ENCODE measurements around the gene PPM1F. TPM values are rescaled to one million over a fixed set of nuclear protein-coding genes. Genes with fewer than 3 reads are reported as not detected.
A peak's percentile ranks its signal among the peaks of the same experiment; 100 is the strongest.
"Not testable (repeated sequence)": the region's sequence is repeated elsewhere in the genome, so short reads cannot be mapped to it uniquely, and the experiment has no call there.

PPM1F gene
- total and polyA plus RNA-seq, 5 donors, result 17.5 to 25.5 (median 20.7) TPM

DNA sequence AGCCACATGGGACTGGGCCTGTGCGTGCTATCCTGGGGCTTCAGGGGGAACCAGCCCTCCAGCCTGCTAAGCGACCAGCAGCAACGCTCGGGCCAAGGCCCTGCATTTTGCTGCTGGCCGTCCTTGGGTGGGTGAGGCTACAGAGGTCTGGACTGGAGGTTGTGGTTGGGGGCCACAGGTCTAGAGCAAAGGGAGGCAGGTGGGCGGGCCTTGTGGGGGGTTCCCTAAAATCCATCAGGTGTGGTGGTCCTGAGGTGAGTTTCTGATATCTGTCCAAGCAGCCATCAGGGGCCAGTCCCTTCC lies 34.7 kb downstream of the PPM1F start:
- ATAC-seq, result no peak
- intact Hi-C loops (cut with DNase I), result no loop called here
- 85% methylated on average over 6 of the region's 6 CpGs for WGBS

GRCh38 chr22:21917181-21917958 lies 35.3 kb downstream of the PPM1F start:
- ATAC-seq (peak; percentile 20 to 59), DNase-seq (peak in 1 of 3 donors; percentile 66)
- 49% methylated on average over 17 of the region's 17 CpGs for WGBS
- Histone ChIP-seq H3K27me3 (ENCODE audit: control insufficient read depth, insufficient read depth) (no peaks in the 10 kb centered on the region), H3K4me3 (ENCODE audit: low read length) (no peak overlapping the region), H3K27ac (ENCODE audit: low read length) (no peak overlapping the region), H3K4me1 (ENCODE audit: control insufficient read depth, insufficient read depth, low read length) (no peaks in the 10 kb centered on the region), H3K9me3 (ENCODE audit: control insufficient read depth, low read length) (no peaks in the 10 kb centered on the region)
- intact Hi-C loops (cut with DNase I), result no loop called here

More for the DNA sequence above, 34.7 kb downstream of the PPM1F start:
- no peak for DNase-seq
- no peak overlapping the region for H3K4me3 ChIP-seq (ENCODE audit: low read length)
- H3K9me3 ChIP-seq (ENCODE audit: control insufficient read depth, low read length), result no peaks in the 10 kb centered on the region
- no peaks in the 10 kb centered on the region for H3K27me3 ChIP-seq (ENCODE audit: control insufficient read depth, insufficient read depth)
- no peak overlapping the region for H3K27ac ChIP-seq (ENCODE audit: low read length)
- no peaks in the 10 kb centered on the region for H3K4me1 ChIP-seq (ENCODE audit: control insufficient read depth, insufficient read depth, low read length)

DNA sequence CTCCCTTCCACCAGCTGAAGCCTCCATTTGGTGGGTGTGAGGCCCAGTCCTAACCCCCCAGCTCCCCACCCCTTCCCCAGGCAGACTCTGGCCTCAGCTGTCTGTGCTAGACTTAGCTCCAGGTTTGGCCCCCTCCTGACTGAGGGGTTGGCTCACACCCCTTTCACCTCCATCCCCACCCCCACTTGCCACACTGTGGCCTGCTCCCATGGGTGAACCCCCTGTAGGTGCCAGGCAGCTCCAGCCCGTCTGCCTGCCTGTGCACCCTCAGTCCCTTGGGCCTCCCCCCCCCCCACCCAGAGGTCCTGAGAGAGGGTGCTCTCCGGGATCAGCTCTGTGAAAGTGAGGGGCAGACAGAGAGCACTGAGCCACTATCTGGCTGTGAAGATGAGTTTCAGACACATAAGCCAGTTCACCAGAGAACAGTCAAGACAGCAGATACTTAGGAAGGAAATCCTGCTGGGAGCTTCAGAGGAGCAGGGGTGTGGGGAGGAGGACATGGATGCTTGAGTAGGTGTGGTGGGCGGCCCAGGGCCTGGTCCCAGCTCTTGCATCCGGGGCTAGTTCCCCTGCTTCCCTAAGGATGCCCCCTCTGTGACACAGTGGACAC lies 36.2 kb downstream of the PPM1F start:
- WGBS, result 73% methylated on average over 4 of the region's 4 CpGs
- no peaks in the 10 kb centered on the region for H3K4me1 ChIP-seq (ENCODE audit: control insufficient read depth, insufficient read depth, low read length)
- DNase-seq (no peak), ATAC-seq (no peak)
- no peak overlapping the region for H3K4me3 ChIP-seq (ENCODE audit: low read length)
- intact Hi-C loops (cut with DNase I), result no loop called here
- no peaks in the 10 kb centered on the region for H3K27me3 ChIP-seq (ENCODE audit: control insufficient read depth, insufficient read depth)
- no peak overlapping the region for H3K27ac ChIP-seq (ENCODE audit: low read length)
- no peaks in the 10 kb centered on the region for H3K9me3 ChIP-seq (ENCODE audit: control insufficient read depth, low read length)

GRCh38 chr22:21915624-21916308 lies 36.9 kb downstream of the PPM1F start:
- intact Hi-C loops (cut with DNase I), result no loop called here
- ATAC-seq, result peak in 1 of 2 donors; percentile 6
- Histone ChIP-seq H3K4me1 (ENCODE audit: control insufficient read depth, insufficient read depth, low read length) (no peaks in the 10 kb centered on the region), H3K27ac (ENCODE audit: low read length) (no peak overlapping the region), H3K27me3 (ENCODE audit: control insufficient read depth, insufficient read depth) (no peaks in the 10 kb centered on the region), H3K9me3 (ENCODE audit: control insufficient read depth, low read length) (no peaks in the 10 kb centered on the region), H3K4me3 (ENCODE audit: low read length) (no peak overlapping the region)
- no peak for DNase-seq
- WGBS, result 92% methylated on average over 4 of the region's 4 CpGs

DNA sequence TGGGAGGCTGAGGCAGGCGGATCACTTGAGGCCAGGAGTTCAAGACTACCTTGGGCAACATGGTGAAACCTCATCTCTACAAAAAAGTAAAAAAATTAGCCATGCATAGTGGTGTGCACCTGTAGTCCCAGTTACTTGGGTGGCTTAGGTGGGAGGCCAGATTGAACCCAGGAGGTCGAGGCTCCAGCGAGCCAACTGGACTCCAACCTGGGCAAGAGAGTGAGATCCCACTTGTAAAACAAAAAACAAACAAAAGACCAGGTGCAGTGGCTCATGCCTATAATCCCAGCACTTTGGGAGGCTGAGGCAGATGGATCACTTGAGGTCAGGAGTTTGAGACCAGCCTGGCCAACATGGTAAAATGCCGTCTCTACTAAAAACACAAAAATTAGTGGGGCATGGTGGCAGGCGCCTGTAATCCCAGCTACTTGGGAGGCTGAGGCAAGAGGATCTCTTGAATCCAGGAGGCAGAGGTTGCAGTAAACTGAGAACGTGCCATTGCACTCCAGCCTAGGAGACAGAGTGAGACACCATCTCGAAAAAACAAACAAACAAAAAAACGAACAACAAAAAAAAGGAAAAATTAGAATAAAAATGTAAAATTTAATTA lies 38.5 kb downstream of the PPM1F start:
- intact Hi-C loops (cut with DNase I); H3K27ac ChIP-seq (ENCODE audit: low read length); DNase-seq; H3K4me3 ChIP-seq (ENCODE audit: low read length); H3K27me3 ChIP-seq (ENCODE audit: control insufficient read depth, insufficient read depth); ATAC-seq; H3K9me3 ChIP-seq (ENCODE audit: control insufficient read depth, low read length); H3K4me1 ChIP-seq (ENCODE audit: control insufficient read depth, insufficient read depth, low read length): not testable (repeated sequence)
- 98% methylated on average over 8 of the region's 8 CpGs for WGBS

DNA sequence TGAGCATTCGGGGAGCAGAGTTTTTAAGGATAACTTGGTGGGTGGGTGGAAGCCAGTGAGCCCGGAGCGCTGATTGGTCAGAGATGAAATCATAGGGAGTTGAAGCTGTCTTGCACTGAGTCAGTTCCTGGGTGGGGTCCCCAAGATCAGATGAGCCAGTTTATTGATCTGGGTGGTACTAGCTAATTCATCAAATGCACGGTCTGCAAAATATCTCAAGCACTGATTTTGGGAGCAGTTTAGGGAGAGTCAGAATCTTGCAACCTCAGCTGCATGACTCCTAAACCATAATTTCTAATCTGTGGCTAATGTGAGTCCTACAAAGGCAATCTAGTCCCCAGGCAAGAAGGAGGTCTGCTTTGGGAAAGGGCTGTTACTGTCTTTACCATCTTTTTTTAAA lies 42.3 kb downstream of the PPM1F start:
- H3K27me3 ChIP-seq (ENCODE audit: control insufficient read depth, insufficient read depth); H3K27ac ChIP-seq (ENCODE audit: low read length); H3K4me1 ChIP-seq (ENCODE audit: control insufficient read depth, insufficient read depth, low read length); H3K4me3 ChIP-seq (ENCODE audit: low read length); ATAC-seq; intact Hi-C loops (cut with DNase I); H3K9me3 ChIP-seq (ENCODE audit: control insufficient read depth, low read length): not testable (repeated sequence)
- DNase-seq, result peak in 1 of 3 donors; percentile 16
- 91% methylated on average over 4 of the region's 4 CpGs for WGBS

DNA sequence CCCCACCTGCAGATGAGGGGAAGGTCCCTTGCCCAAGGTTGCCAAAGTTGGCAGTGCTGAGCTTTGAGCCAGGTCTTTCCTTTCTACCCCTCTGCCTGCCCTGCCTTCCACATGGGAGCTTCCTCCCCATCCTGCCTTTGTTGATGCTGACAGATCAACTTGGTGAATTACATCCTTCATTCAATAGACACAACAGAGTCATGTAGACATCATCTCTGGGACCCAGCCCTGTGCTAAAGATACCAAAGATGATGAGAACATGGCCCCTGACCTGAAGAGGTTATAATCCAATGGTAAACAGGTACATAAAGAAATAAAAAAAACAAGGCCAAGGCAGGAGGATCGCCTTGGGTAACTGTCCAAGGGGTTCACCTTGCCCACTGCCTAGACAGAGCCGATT lies 42.8 kb downstream of the PPM1F start:
- H3K9me3 ChIP-seq (ENCODE audit: control insufficient read depth, low read length), result no peaks in the 10 kb centered on the region
- H3K27me3 ChIP-seq (ENCODE audit: control insufficient read depth, insufficient read depth), result no peaks in the 10 kb centered on the region
- no peak overlapping the region for H3K27ac ChIP-seq (ENCODE audit: low read length)
- WGBS, result 97% methylated on average over 2 of the region's 2 CpGs
- ATAC-seq (no peak), DNase-seq (no peak)
- intact Hi-C loops (cut with DNase I), result no loop called here
- H3K4me3 ChIP-seq (ENCODE audit: low read length), result no peak overlapping the region
- no peaks in the 10 kb centered on the region for H3K4me1 ChIP-seq (ENCODE audit: control insufficient read depth, insufficient read depth, low read length)

- intact Hi-C loops (cut with DNase I), result no loop called here
- WGBS, result 89% methylated on average over 7 of the region's 7 CpGs
- no peak for DNase-seq
These were observed 44.8 kb downstream of the PPM1F start for GRCh38 chr22:21907638-21908522.

GRCh38 chr22:21905234-21905633 lies 47.4 kb downstream of the PPM1F start:
- intact Hi-C loops (cut with DNase I), result not testable (repeated sequence)

More at GRCh38 chr22:21907638-21908522, 44.8 kb downstream of the PPM1F start:
- H3K4me1 ChIP-seq (ENCODE audit: control insufficient read depth, insufficient read depth, low read length), result no peaks in the 10 kb centered on the region
- H3K27me3 ChIP-seq (ENCODE audit: control insufficient read depth, insufficient read depth), result no peaks in the 10 kb centered on the region
- no peaks in the 10 kb centered on the region for H3K9me3 ChIP-seq (ENCODE audit: control insufficient read depth, low read length)
- H3K4me3 ChIP-seq (ENCODE audit: low read length), result no peak overlapping the region
- no peak for ATAC-seq
- H3K27ac ChIP-seq (ENCODE audit: low read length), result no peak overlapping the region

DNA sequence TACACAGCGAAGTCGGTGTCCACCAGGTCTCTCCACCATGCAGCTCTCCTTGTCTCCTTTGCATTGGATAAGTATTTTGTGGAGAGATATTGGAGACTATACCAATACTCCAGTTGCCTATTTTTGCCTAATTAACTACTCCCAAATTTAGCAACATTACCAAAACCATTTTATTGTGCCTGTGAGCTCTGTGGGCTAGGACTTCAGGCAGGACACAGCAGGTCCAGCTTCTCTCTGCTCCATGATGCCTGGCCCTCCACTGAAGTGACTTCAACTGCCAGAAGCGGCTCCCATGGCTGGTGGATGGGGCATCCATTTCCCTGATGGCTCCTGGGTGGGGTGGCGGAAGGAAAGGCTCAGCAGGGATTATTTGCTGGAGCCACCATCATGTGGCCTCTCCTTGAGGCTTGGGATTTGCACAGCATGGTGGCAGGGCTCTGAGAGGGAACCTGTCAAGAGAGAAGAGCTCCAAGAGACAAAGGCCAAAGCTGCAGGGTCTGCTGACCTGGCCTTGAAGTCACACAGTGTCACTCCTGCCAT lies 48.3 kb downstream of the PPM1F start:
- Histone ChIP-seq H3K27ac (ENCODE audit: low read length) (no peak overlapping the region), H3K4me3 (ENCODE audit: low read length) (no peak overlapping the region), H3K27me3 (ENCODE audit: control insufficient read depth, insufficient read depth) (no peaks in the 10 kb centered on the region), H3K9me3 (ENCODE audit: control insufficient read depth, low read length) (no peaks in the 10 kb centered on the region), H3K4me1 (ENCODE audit: control insufficient read depth, insufficient read depth, low read length) (no peaks in the 10 kb centered on the region)
- DNase-seq, result no peak
- WGBS, result 96% methylated on average over 4 of the region's 4 CpGs
- ATAC-seq, result no peak
- intact Hi-C loops (cut with DNase I), result no loop called here

More at GRCh38 chr22:21905234-21905633, 47.4 kb downstream of the PPM1F start:
- ATAC-seq; DNase-seq; H3K27ac ChIP-seq (ENCODE audit: low read length); H3K4me1 ChIP-seq (ENCODE audit: control insufficient read depth, insufficient read depth, low read length); H3K27me3 ChIP-seq (ENCODE audit: control insufficient read depth, insufficient read depth); H3K4me3 ChIP-seq (ENCODE audit: low read length); H3K9me3 ChIP-seq (ENCODE audit: control insufficient read depth, low read length): not testable (repeated sequence)
- 98% methylated on average over 11 of the region's 11 CpGs for WGBS

Data from right cardiac atrium (tissue), 5 donors.